ENCODE measurements around the gene KANSL1.
"Not testable (repeated sequence)": the region's sequence is repeated elsewhere in the genome, so short reads cannot be mapped to it uniquely, and the experiment has no call there.

The KANSL1 gene

GRCh38 chr17:46036491-46036890 is 156.7 kb downstream of the KANSL1 start:
- no peak for DNase-seq

- no peak for DNase-seq
Observed at GRCh38 chr17:46035112-46035818, 158.0 kb downstream of the KANSL1 start.

- no peak for DNase-seq
Observed at GRCh38 chr17:46033392-46033791, 159.8 kb downstream of the KANSL1 start.

GRCh38 chr17:46032909-46033308 is 160.3 kb downstream of the KANSL1 start:
- no peak for DNase-seq

GRCh38 chr17:46031920-46032319 is 161.3 kb downstream of the KANSL1 start:
- DNase-seq = no peak

GRCh38 chr17:46031440-46031839 is 161.8 kb downstream of the KANSL1 start:
- DNase-seq = no peak

GRCh38 chr17:46030752-46031151 is 162.5 kb downstream of the KANSL1 start:
- no peak for DNase-seq

GRCh38 chr17:46029627-46030026 is 163.6 kb downstream of the KANSL1 start:
- no peak for DNase-seq

- DNase-seq = no peak
Observed at GRCh38 chr17:46028981-46029565, 164.2 kb downstream of the KANSL1 start.

GRCh38 chr17:46028374-46028773 is 164.9 kb downstream of the KANSL1 start:
- no peak for DNase-seq

GRCh38 chr17:46027976-46028325 is 165.3 kb downstream of the KANSL1 start:
- DNase-seq = no peak

GRCh38 chr17:46027048-46027975 is 165.9 kb downstream of the KANSL1 start:
- DNase-seq = peak; percentile 69

- DNase-seq = no peak
Observed at GRCh38 chr17:46026166-46027047, 166.8 kb downstream of the KANSL1 start.

GRCh38 chr17:46025510-46026165 is 167.6 kb downstream of the KANSL1 start:
- DNase-seq = no peak

- no peak for DNase-seq
Observed at GRCh38 chr17:46025060-46025459, 168.2 kb downstream of the KANSL1 start.

- DNase-seq = no peak
Observed at GRCh38 chr17:46024590-46024989, 168.6 kb downstream of the KANSL1 start.

- no peak for DNase-seq
Observed at GRCh38 chr17:46023783-46024388, 169.3 kb downstream of the KANSL1 start.

- not testable (repeated sequence) for DNase-seq
Observed at GRCh38 chr17:46023366-46023765, 169.9 kb downstream of the KANSL1 start.

GRCh38 chr17:46020998-46021397 is 172.2 kb downstream of the KANSL1 start:
- DNase-seq = no peak

- DNase-seq = no peak
Observed at GRCh38 chr17:46020023-46020761, 173.0 kb downstream of the KANSL1 start.

GRCh38 chr17:46019408-46019925 is 173.8 kb downstream of the KANSL1 start:
- not testable (repeated sequence) for DNase-seq

Measured in NCI-H1092 (cell line).